GM21528 (cell line): ENCODE results near the gene CDIP1.
"Not testable (repeated sequence)": the region's sequence is repeated elsewhere in the genome, so short reads cannot be mapped to it uniquely, and the experiment has no call there.

Experiments
- ATAC-seq: cut with Tn5 transposase; IDR thresholded peaks from one replicate; pipeline ENCODE4 v1.9.1; 2021; ENCODE audit warnings: mild to moderate bottlenecking, moderate library complexity; ENCODE audit not compliant: unreplicated experiment, low FRiP score

The CDIP1 gene

DNA sequence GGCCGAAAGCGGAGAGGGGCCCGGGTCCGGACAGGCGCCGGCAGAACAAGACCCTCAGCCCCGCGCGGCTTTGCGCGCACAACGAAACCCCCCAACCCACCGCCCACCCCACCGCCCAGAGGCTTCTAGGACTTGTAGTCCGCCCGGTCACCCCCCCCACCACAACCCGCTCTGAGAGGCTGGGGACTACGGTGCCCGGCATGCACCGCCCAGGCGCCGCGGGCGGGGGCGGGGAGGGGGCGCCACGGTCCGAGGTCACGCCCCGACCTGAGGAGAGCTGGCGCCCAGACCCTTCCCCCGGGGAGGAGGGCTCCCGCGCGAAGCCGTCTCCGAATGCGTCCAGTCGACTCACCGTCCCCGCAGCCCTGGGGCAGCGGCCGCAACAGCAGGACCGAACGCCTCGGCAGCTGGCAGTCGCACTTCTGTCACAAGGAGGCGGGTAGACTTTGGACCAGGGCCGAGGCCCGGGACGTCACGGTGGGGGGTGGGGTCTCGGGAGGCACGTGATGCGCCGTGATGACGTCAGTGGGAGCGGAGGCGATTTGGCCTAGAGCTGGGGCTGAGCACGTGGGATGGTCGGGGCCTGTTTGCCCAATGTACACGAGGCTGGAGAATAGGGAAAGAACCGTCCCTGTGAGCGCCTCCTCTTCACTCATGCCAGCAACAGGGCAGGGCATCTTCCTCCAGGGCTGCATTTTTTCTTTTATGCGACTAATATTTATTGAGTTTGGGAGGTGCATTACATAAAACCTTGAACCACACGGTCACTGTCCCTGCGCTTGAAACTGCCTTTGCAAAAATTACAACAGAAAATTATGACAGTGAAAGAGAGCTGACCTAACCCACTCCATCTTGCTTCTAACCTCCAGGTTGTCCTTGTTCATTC lies at the start of gene CDIP1:
Gene CDIP1 (minus strand): TSS at position 424 of the 886 bp plus-strand sequence. CDS start 24,643 bp downstream, outside the sequence.
- ATAC-seq: peak; percentile 79

- ATAC-seq: no peak
Observed at GRCh38 chr16:4586291-4586690, 47.7 kb upstream of the CDIP1 start.

- no peak for ATAC-seq
Observed at GRCh38 chr16:4583906-4584305, 45.3 kb upstream of the CDIP1 start.

DNA sequence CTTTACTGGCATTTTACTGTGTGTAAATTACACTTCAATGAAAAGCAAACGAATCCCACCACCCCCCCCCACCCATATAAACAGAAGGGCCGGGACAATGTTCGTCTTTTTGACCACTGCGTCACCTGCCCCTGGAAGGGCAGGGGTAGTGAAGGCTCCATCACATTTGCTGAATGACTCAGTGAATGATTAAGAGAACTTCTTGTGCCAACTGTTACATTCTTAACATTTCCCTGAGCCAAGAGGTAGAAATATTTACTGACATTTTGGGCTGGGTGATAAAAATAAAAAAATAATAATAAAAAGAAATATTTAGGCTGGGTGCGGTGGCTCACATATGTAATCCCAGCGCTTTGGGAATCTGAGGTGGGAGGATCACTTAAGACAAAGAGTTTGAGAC lies 41.7 kb upstream of the CDIP1 start:
- no peak for ATAC-seq

- no peak for ATAC-seq
Observed at GRCh38 chr16:4578961-4579530, 40.5 kb upstream of the CDIP1 start.

DNA sequence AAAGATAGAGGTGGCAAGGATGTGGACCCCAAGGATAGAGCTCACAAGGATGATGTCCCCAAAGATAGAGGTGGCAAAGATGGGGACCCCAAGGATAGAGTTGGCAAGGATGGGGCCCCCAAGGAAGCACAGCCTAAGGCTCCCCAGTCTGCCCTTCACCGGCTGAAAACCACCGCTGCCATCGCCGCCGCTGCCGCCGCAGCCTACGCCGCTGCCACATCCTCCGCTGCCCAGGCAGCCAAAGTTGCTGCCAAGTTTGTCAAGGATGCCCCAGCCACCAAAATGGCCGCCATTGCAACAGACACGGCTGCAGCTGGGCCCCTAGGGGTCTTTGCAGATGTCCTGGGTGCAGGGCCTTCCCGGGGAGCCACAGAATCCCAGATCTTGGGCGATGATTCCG lies 37.4 kb upstream of the CDIP1 start:
- ATAC-seq: no peak

GRCh38 chr16:4574919-4575705 lies 36.5 kb upstream of the CDIP1 start:
- ATAC-seq: no peak

GRCh38 chr16:4573926-4574325 lies 35.4 kb upstream of the CDIP1 start:
- ATAC-seq: not testable (repeated sequence)

GRCh38 chr16:4572715-4573114 lies 34.1 kb upstream of the CDIP1 start:
- ATAC-seq: no peak

DNA sequence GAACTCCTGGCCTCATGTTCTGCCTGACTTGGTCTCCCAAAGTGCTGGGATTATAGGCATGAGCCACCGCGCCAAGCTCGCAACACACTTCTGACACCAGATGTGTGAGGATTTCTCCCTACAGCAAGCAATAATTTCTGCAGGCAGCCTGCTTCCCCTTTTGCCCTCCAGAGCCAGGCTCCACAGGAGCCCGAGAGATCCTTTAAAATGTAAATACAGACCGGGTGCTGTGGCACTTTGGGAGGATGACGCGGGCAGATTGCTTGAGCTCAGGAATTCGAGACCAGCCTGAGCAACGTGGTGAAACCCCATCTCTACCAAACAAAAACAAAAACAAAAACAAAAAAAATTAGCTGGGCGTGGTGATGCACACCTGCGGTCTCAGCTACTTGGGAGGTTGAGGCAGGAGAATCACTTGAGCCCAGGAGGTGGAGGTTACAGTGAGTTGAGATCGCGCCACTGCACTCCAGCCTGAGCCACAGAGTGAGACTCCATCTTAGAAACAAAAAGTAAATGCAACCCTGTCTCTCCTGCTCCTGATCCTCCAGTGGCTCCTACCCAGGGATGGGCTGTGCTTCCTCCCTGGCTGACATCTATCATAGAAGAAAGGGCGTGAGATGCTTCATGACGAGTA lies 32.2 kb upstream of the CDIP1 start:
- no peak for ATAC-seq

DNA sequence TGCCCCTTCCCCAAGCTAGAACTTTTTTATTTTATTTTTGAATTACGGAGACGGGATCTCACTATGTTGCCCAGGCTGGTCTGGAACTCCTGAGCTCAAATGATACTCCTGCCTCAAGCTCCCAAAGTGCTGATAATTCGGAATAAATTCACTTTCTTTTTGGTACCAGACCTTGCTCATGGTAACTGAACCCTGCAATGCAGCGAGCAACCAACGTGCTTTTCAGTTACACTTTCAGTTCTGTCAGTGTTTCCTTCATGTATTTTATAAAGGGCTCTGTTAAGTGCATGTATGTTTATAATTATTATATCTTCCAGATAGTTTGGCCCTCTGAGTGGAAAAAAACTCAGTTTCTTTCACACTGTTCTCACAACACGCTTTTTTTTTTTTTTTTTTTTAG lies 31.5 kb upstream of the CDIP1 start:
- no peak for ATAC-seq

- no peak for ATAC-seq
Observed at GRCh38 chr16:4566144-4566543, 27.6 kb upstream of the CDIP1 start.

DNA sequence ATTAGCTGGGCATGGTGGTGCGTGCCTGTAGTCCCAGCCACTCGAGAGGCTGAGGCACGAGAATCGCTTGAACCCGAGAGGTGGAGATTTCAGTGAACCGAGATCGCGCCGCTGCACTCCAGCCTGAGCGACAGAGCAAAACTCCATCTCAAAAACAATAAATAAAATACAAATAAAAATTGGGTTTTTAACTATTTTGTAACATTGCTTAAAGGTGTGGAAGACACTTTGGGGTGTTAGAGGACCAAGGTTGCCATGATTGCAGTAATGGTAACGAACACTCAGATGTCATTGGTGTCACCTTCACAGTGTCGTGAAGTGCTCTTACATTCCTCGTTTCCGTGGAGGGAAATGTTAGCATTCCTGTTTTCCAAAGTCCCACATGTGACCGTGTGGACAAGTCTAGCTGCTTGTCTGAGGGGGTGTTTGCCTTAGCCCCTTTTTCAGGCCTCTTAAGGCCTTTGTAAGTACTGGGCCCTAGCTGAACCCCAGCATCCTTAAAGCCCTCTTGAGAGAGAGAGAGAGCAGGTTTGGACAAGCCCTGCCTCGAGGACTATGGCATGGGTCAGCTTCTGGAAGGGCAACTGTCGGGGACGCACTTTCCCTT lies 26.2 kb upstream of the CDIP1 start:
- ATAC-seq: no peak

DNA sequence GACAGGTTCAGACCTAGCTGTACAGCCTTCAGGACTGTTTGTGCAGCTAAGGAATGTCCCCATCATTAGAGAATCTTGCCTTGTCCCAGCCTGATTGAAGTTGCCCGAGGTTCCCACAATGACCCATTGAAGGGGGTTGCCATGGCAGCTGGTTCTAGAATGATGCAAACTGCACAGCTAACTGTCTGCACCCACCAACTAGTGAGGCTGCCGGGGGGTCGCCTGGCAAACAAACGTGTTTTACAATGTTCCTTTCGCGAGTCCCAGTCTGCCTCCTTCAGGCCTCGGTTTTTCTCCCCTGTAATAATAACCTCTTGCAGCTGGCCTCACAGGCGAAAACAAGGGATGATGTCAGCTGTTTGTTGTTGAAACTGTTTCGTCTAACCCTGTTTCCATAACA lies 23.0 kb upstream of the CDIP1 start:
- no peak for ATAC-seq

GRCh38 chr16:4557973-4558372 lies 19.4 kb upstream of the CDIP1 start:
- ATAC-seq: no peak

DNA sequence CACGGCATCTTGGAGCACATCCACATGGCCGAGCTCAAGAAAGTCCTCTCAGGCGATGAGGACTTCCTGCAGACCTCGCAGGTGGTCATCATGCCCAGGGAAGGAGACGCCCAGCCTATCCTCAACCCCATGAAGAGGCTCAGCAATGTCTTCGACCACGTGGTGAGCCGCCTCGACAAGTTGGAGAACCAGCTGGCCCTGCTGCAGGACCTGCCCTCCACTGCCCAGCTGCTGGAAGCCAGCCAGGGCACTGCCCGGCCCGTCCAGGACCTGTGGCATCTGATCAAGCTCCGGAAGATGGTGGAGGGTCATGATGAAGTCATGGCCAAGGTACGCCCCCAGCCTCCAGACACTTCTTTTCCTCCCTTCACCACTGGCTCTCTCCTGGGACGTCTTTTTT lies 18.0 kb upstream of the CDIP1 start:
- ATAC-seq: no peak

GRCh38 chr16:4556112-4556511 lies 17.5 kb upstream of the CDIP1 start, which contains the start of gene C16orf96:
C16orf96 (plus strand) TSS chr16:4556340; CDS start chr16:4556490, 150 bp downstream.
- ATAC-seq: no peak

GRCh38 chr16:4552541-4552940 lies 14.0 kb upstream of the CDIP1 start:
- ATAC-seq: no peak

DNA sequence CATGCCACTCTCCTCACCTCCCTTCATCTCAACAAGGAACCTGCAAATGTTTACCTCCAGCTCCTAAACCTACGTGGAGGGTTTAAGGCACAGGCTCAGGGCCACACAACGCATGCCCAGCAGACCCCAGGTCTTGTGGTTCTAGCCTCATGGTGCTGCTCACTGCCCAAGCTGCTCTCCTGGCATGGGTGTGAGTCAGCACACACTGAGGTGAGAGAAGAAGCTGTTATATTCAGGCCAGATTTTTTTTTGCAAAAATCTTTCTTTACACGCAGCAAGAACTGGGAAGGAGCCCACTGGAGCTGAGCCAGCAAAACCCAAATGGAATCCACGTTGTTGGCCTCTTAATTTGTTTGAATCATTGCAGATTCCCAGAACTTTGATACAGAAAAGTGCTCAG lies 12.0 kb upstream of the CDIP1 start:
- no peak for ATAC-seq

DNA sequence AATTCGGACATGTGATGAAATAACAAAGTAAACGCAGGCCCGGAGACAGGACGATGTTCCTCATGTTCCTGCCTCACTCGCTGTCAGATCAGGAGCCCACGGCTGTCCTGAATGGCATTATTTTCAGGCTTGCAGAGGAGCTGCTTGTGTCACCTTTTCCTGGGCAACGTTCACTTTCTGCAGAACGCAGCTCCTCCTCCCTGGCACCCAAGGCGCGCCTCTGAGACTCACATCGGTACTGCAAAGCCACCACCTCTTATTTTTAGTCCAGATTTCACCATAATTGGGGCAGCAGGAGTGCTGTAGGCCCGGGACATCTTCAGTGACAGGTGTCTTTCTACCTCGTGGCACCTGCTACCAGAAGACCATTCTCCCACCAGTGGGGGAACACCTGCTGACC lies 9.6 kb upstream of the CDIP1 start:
- ATAC-seq: no peak
